HFFc6 (cell line): ENCODE measurements around the gene PDE12. TPM values are rescaled to one million over a fixed set of nuclear protein-coding genes. Genes with fewer than 3 reads are reported as not detected.

Experiments used
- DNase-seq: peaks from one replicate; pipeline ENCODE4 v3.0.0-alpha.2; 2018
- H3K27ac Mint-ChIP-seq: 2 replicates; pipeline ENCODE4 v1.8.0; 2020; ENCODE audit warnings: mild to moderate bottlenecking, mixed read lengths
- H3K27me3 Mint-ChIP-seq: 2 replicates; pipeline ENCODE4 v1.8.0; 2021; ENCODE audit warnings: mild to moderate bottlenecking, moderate library complexity, mixed read lengths; ENCODE audit not compliant: insufficient read depth
- H3K36me3 Mint-ChIP-seq: 2 replicates; pipeline ENCODE4 v1.8.0; 2021; ENCODE audit warnings: low read depth, mixed read lengths
- H3K4me1 Mint-ChIP-seq: 2 replicates; pipeline ENCODE4 v1.8.0; 2020; ENCODE audit warnings: low read depth, mixed read lengths
- H3K4me3 Mint-ChIP-seq: 2 replicates; pipeline ENCODE4 v1.8.0; 2020; ENCODE audit warnings: mild to moderate bottlenecking, moderate library complexity, mixed read lengths
- H3K9me3 Mint-ChIP-seq: 2 replicates; pipeline ENCODE4 v1.8.0; 2020; ENCODE audit warnings: mild to moderate bottlenecking, mixed read lengths
- total RNA-seq, 6 experiments: library from RNA; stranded (reverse); fragmentation: NEBNext Ultra II Directional; extraction: Animal tissue kit (Norgen Biotek cat#: 25700); gene quantifications; 2 replicates in 1 of 6; 3 replicates in 5 of 6; pipeline ENCODE4 v1.2.3, GENCODE V29; 2021
- TF ChIP-seq, protein P1 (sequence below): fragments of 200-600 bp; sonication (generic); IDR thresholded peaks from 2 replicates; pipeline ENCODE4 v1.5.0; 2021; ENCODE audit warnings: antibody characterized with exemption, mild to moderate bottlenecking

Gene PDE12
- total RNA-seq, 6 experiments from 2014 or later, result 17.6 to 21.9 (median 20.8) TPM

DNA sequence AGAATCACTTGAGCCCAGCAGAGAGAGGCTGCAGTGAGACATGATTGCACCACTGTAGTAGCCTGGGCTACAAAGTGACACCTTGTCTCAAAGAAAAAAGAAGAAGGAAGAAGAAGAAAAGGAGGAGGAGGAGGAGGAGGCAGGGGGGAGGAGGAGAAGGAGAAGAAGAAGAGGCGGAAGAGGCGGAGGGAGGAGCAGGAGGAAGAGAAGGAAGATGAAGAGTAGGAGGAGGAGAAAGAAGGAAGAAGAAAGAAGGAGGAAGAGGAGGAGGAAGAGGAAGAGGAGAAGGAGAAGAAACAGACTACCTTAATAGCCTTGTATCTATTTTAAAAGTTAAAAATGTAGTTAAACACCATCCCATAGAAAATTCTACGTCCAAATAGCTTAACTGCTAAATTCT is 60.2 kb downstream of the PDE12 start:
- H3K4me3 Mint-ChIP-seq, result no peak overlapping the region
- H3K27me3 Mint-ChIP-seq, result no peaks in the 10 kb centered on the region; the same call in none of the 2 replicates
- no peaks in the 10 kb centered on the region for H3K9me3 Mint-ChIP-seq
- TF ChIP-seq, protein P1, sequence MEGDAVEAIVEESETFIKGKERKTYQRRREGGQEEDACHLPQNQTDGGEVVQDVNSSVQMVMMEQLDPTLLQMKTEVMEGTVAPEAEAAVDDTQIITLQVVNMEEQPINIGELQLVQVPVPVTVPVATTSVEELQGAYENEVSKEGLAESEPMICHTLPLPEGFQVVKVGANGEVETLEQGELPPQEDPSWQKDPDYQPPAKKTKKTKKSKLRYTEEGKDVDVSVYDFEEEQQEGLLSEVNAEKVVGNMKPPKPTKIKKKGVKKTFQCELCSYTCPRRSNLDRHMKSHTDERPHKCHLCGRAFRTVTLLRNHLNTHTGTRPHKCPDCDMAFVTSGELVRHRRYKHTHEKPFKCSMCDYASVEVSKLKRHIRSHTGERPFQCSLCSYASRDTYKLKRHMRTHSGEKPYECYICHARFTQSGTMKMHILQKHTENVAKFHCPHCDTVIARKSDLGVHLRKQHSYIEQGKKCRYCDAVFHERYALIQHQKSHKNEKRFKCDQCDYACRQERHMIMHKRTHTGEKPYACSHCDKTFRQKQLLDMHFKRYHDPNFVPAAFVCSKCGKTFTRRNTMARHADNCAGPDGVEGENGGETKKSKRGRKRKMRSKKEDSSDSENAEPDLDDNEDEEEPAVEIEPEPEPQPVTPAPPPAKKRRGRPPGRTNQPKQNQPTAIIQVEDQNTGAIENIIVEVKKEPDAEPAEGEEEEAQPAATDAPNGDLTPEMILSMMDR, result no peak
- peaks cover 8% of the 10 kb centered on the region; the same call in 1 of the 2 replicates for H3K36me3 Mint-ChIP-seq
- DNase-seq, result no peak
- no peaks in the 10 kb centered on the region for H3K4me1 Mint-ChIP-seq
- no peak overlapping the region for H3K27ac Mint-ChIP-seq

Other genes starting within 250 kb of the PDE12 start
- under 1 TPM in 5 of 6 experiments, not detected in 1; 0.05 to 0.07 (median 0.05) TPM for gene DNAH12, start 11.9 kb upstream of the PDE12 start, total RNA-seq
- 100 to 1,000 TPM; 446 to 567 (median 535) TPM for gene ARF4, start 41.1 kb downstream of the PDE12 start, total RNA-seq
- gene DENND6A, start 136.8 kb downstream of the PDE12 start, total RNA-seq, result 10 to 100 TPM in 2 of 6 experiments, 1 to 10 TPM in 4; 7.8 to 11.9 (median 9.8) TPM
- 10 to 100 TPM; 51.1 to 54.8 (median 52.3) TPM for gene SLMAP, start 200.0 kb downstream of the PDE12 start, total RNA-seq